Activated CD4-positive, CD25-positive, alpha-beta regulatory T cell treated with anti-CD3 and anti-CD28 coated beads, Interleukin-2, amount 50 U/mL, for 24 hours (primary cell): ENCODE measurements around the gene TBKBP1.
A peak's percentile ranks its signal among the peaks of the same experiment; 100 is the strongest.

Experiments
- ATAC-seq, 2 donors: fragments of 150-1000 bp; cut with Tn5 transposase; one replicate each; pipeline ENCODE4 v1.10.0; 2021; ENCODE audit warnings: mild to moderate bottlenecking in 1 of 2, moderate library complexity in 1 of 2

TBKBP1 gene

GRCh38 chr17:47714773-47715396 lies 20.9 kb downstream of the TBKBP1 start:
- ATAC-seq, result no peak

- no peak for ATAC-seq
Measured at GRCh38 chr17:47715669-47716325, 21.8 kb downstream of the TBKBP1 start.

- ATAC-seq, result no peak
Measured at GRCh38 chr17:47716375-47716774, 22.4 kb downstream of the TBKBP1 start.

- no peak for ATAC-seq
Measured at GRCh38 chr17:47717261-47717697, 23.3 kb downstream of the TBKBP1 start.

DNA sequence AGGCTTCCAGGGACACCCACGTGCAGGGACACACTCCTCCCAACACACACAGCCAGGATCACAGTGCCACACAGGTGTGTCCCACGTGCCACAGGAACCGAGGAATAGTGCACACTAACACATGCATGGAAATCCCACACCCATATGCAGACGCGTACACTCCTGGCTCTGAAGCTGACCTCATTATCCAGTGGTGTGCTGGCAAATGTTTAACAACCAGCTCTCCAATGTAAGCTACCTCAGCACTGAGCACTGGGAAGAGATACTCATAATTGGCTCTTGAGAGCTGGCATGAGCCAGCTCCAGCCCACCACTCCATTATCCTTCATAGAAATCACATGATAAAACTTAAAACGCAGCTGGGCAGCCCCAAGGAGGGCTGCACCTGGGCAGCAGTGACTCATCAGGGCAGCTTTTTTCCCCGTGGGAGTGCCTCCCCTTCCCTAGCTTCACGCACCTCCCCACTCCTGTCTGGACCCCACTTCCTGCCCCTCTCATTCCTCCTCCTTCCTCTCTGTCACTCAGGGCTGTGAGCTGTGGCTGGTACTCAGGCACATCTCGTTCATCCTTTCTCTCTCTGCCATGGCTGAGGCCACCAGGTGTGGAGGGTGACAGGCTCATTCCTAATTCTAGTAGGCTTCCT lies 24.1 kb downstream of the TBKBP1 start:
- peak in 1 of 2 donors; percentile 3 for ATAC-seq

GRCh38 chr17:47718634-47719405 lies 24.9 kb downstream of the TBKBP1 start:
- ATAC-seq, result no peak

- peak; percentile 49 for ATAC-seq
Measured at GRCh38 chr17:47719411-47720152, 25.6 kb downstream of the TBKBP1 start.

DNA sequence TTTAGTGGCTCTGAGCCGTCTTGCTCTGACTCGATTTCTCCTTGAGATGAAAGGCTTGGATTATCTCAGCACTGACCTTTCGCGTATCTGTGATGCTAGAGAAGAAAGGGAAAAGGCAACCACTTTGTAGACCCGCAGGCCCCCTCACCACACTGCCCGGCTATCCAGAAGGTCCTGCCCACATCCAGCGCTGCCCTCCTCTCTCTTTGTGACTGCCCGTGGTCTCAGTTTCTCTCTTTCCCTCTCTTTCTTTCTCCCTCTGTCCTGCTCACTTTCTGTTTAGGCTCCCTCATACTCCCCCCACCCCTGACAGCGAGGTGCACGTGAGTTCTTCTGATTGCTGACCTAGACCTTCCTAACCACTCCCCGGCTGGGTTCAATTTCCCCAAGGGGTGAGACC lies 26.2 kb downstream of the TBKBP1 start:
- no peak for ATAC-seq

- peak; percentile 77 for ATAC-seq
Measured at GRCh38 chr17:47720754-47721533, 27.0 kb downstream of the TBKBP1 start.

DNA sequence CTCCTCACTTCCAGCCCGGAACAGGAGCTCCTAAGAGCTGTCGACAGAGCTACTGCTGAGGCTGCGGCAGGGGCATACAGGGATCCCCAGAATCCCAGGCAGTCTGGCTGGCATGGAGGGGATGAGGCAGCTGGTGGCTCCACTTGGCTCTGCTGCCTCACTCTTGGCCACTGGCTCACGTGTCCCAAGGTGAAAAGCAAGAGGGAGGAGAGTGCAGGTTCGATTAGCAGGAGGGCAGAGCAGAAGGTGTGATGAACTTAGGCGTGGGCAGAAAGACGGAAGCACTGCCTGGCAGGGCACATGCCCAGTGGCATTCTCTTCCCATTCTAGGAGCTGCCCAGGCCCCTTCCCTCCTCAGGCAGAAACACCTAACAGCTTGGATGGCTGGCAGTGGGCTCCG lies 27.8 kb downstream of the TBKBP1 start:
- no peak for ATAC-seq

DNA sequence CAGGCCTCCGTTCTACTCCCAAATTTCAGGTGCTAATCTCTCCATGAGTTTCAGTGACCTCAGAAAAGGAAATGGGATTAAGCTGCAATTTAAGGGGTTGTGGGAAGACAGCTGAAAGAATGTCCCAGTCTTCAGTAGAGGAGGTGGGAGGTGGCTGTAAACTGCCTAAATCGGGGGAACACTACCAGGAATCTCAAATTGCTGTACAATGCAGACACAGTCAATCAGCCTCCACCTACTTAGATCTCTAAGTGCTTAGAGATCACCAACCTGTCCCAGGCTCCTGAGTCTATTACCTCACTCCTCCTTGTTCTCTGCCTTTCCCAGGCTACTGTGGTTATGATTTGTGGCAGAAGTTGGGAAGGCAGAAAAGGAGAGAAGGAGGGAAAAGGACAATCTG lies 30.7 kb downstream of the TBKBP1 start:
- ATAC-seq, result no peak

- ATAC-seq, result no peak
Measured at GRCh38 chr17:47725446-47726111, 31.6 kb downstream of the TBKBP1 start.

- ATAC-seq, result no peak
Measured at GRCh38 chr17:47726796-47727703, 33.1 kb downstream of the TBKBP1 start.

DNA sequence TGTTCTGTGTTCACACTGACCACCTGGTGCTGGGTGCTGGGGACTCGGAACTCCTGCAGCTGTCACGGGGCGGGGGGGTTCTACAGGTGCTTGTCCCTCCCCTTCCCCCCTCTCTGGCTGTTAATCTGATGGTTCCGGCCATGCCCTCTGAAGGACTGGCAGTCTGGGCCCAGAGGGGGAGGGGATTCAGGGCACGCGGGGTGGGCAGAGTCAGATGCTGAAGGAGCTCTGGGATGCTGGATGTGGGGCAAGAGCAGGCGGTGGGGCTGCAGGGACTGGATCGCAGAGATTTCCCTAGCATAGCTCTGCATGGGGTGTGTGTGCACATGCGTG lies 33.7 kb downstream of the TBKBP1 start:
- no peak for ATAC-seq

DNA sequence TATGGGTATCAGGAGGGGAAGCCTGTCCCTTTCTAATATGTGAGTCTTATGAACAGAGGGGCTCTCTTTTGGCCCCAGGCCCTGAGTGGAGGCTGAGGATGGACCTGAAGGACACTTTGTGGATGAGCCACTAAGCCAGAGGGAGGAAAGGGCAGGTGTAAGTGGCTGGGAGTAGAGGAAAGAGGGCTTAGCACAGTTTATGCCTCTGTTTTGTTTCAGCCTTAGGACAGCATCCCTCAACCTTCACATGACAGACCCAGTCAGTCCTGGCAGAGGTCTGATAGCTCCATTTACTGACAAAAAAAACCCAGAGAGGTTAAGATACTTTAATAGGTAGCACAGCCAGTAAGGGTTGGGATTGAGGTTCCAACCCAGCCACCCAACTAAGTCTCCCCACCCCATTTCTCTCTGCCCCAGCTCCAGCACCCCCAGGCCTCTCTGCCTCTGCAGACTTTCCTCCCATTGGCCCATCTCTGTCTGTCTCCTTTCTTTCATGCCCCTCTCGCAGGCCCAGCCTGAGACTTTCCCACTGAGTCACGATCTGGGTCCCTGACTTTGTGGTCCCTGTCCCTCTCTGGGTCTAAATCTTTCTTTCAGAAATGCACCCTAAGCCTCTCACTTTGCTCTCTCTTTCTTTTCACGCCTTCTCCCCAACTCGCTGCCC lies 34.4 kb downstream of the TBKBP1 start:
- no peak for ATAC-seq

- ATAC-seq, result no peak
Measured at GRCh38 chr17:47729476-47729875, 35.5 kb downstream of the TBKBP1 start.

DNA sequence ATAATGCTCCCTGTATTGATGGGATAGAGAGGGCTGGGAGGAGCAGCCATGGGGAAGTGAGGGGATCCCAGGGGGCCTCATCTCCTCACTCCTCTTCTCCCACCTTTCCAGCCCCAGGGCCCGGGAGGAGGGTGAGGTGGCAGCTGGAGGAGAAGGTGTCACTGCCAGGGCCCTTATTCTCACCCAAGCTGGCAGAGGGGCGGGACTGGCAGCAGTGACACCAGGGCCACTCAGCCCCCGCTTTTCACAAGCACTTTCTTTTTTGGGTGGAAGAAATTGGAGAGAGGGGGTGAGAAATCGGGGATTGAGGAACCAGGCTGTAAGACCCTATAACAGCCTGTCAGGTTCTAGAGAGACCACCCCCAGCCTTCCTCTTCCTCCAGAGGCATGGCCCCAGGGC lies 36.7 kb downstream of the TBKBP1 start:
- ATAC-seq, result no peak

- no peak for ATAC-seq
Measured at GRCh38 chr17:47731396-47731795, 37.4 kb downstream of the TBKBP1 start.

DNA sequence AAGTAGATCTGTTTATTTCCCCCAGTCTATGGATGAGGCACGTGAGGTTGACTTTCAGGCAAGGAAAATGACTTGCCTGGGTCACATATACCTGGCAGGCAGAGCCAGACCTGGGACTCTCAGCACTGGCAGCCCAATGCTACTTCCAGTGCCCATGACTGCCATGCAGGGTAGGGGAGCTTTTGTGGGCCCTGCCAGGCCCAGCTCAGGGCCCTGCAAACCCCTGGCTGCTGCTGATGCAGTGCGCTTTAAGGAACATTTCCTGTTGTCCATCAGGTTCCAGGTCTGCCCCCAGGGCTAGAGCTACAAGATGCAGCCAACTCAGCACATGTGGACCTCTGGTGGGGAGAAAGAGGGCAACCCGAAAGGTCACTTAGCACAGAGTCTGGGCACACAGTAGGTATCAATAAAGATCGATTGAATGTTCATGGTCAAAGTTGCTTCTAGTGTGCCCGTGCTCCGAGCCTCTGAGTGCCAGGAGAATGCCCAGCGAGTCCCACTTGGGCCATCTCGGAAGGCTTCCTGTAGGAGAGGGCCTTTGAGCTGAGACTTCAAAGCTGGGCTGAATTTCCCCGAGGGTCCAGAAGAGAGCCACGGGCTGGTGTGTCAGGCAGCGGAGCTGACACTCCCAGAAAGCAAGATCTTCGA lies 38.6 kb downstream of the TBKBP1 start:
- ATAC-seq, result no peak
